Mesenchymal stem cell (in vitro differentiated cells and primary cell): Measurements from ENCODE around the gene DTD1.

Source experiments
- DNase-seq: peaks from one replicate; pipeline ENCODE4 v3.0.0-alpha.2; 2013
- H2AFZ ChIP-seq: one replicate; pipeline ENCODE4 v1.6.1; 2013; ENCODE audit warnings: low read depth, mild to moderate bottlenecking, control low read depth, inconsistent platforms, low read length, moderate library complexity
- H2AK5ac ChIP-seq: 2 replicates; pipeline ENCODE4 v1.6.1; 2013; ENCODE audit warnings: low read length, moderate library complexity, mild to moderate bottlenecking, inconsistent platforms; ENCODE audit not compliant: severe bottlenecking
- H2BK120ac ChIP-seq: one replicate; pipeline ENCODE4 v1.6.1; 2013; ENCODE audit warnings: low read depth, mild to moderate bottlenecking, inconsistent platforms, low read length, moderate library complexity
- H2BK12ac ChIP-seq, 2 experiments: one replicate each; pipeline ENCODE4 v1.6.1; 2013; ENCODE audit warnings: inconsistent platforms in 2 of 2, low read length in 2 of 2, mild to moderate bottlenecking in 2 of 2, moderate library complexity in 2 of 2, control low read depth in 1 of 2
- H2BK15ac ChIP-seq: one replicate; pipeline ENCODE4 v1.6.1; 2013; ENCODE audit warnings: mild to moderate bottlenecking, low read depth, inconsistent platforms; ENCODE audit not compliant: poor library complexity, severe bottlenecking
- H2BK5ac ChIP-seq: 2 replicates; pipeline ENCODE4 v1.6.1; 2013; ENCODE audit warnings: low read depth, mild to moderate bottlenecking, low read length, control low read depth, inconsistent platforms; ENCODE audit not compliant: poor library complexity, severe bottlenecking
- H3K14ac ChIP-seq, 2 experiments: one replicate each; pipeline ENCODE4 v1.6.1; 2013; ENCODE audit warnings: inconsistent platforms in 2 of 2, low read length in 2 of 2, control low read depth in 1 of 2, mild to moderate bottlenecking in 1 of 2, moderate library complexity in 1 of 2
- H3K18ac ChIP-seq, 2 experiments: one replicate each; pipeline ENCODE4 v1.6.1; 2013; ENCODE audit warnings: inconsistent platforms in 2 of 2, low read length in 2 of 2, control low read depth in 1 of 2, low read depth in 1 of 2, mild to moderate bottlenecking in 1 of 2
- H3K23ac ChIP-seq, 2 experiments: one replicate each; pipeline ENCODE4 v1.6.1; 2013; ENCODE audit warnings: inconsistent platforms in 2 of 2, low read length in 2 of 2, mild to moderate bottlenecking in 2 of 2, moderate library complexity in 2 of 2, control low read depth in 1 of 2
- H3K27ac ChIP-seq: 2 replicates; pipeline ENCODE4 v1.5.1; 2013; ENCODE audit warnings: mild to moderate bottlenecking, moderate library complexity, low read length, control low read depth, inconsistent platforms; ENCODE audit not compliant: poor library complexity, severe bottlenecking
- H3K27me3 ChIP-seq, 2 experiments: 2 replicates each; pipeline versions ENCODE4 v1.6.1 to v1.7.0; 2013; ENCODE audit warnings: low read length in 2 of 2, mild to moderate bottlenecking in 2 of 2, moderate library complexity in 2 of 2, control low read depth in 1 of 2, inconsistent platforms in 1 of 2; ENCODE audit not compliant: control insufficient read depth in 1 of 2, insufficient read depth in 1 of 2
- H3K36me3 ChIP-seq, 2 experiments: 2 replicates each; pipeline versions ENCODE4 v1.6.1 to v1.7.0; 2013; ENCODE audit warnings: low read length in 2 of 2, control low read depth in 1 of 2, inconsistent platforms in 1 of 2, low read depth in 1 of 2, mild to moderate bottlenecking in 1 of 2; ENCODE audit not compliant: insufficient read depth in 2 of 2, control insufficient read depth in 1 of 2
- H3K4ac ChIP-seq, 2 experiments: one replicate each; pipeline ENCODE4 v1.6.1; 2013; ENCODE audit warnings: inconsistent platforms in 2 of 2, low read length in 2 of 2, mild to moderate bottlenecking in 2 of 2, moderate library complexity in 2 of 2, control low read depth in 1 of 2, low read depth in 1 of 2
- H3K4me1 ChIP-seq: 2 replicates; pipeline ENCODE4 v1.6.1; 2013; ENCODE audit warnings: low read depth, low read length, control low read depth; ENCODE audit not compliant: control insufficient read depth, insufficient read depth
- H3K4me2 ChIP-seq: 2 replicates; pipeline ENCODE4 v1.6.1; 2013; ENCODE audit warnings: low read length, mild to moderate bottlenecking, inconsistent platforms; ENCODE audit not compliant: poor library complexity, severe bottlenecking
- H3K4me3 ChIP-seq, 2 experiments: 2 replicates each; pipeline versions ENCODE4 v1.5.1 to v1.7.0; 2013; ENCODE audit warnings: low read length in 2 of 2, mild to moderate bottlenecking in 2 of 2, control low read depth in 1 of 2, low read depth in 1 of 2; ENCODE audit not compliant: insufficient read depth in 1 of 2
- H3K79me1 ChIP-seq: replicated peaks from 2 replicates; pipeline ENCODE4 v1.6.1; 2013; ENCODE audit warnings: mild to moderate bottlenecking, control low read depth, low read length, inconsistent platforms; ENCODE audit not compliant: poor library complexity, severe bottlenecking
- H3K9ac ChIP-seq: 2 replicates; pipeline ENCODE4 v1.7.0; 2013; ENCODE audit warnings: mild to moderate bottlenecking, low read length, moderate library complexity
- H3K9me3 ChIP-seq: 2 replicates; pipeline ENCODE4 v1.7.0; 2013; ENCODE audit warnings: mild to moderate bottlenecking, low read length; ENCODE audit not compliant: control insufficient read depth
- H4K8ac ChIP-seq: one replicate; pipeline ENCODE4 v1.6.1; 2013; ENCODE audit warnings: inconsistent platforms, mild to moderate bottlenecking, low read length, moderate library complexity
- H4K91ac ChIP-seq: one replicate; pipeline ENCODE4 v1.6.1; 2013; ENCODE audit warnings: mild to moderate bottlenecking, low read length, inconsistent platforms
- WGBS: methylation state at CpG from one replicate; pipeline ENCODE4 v1.1.7; 2013; ENCODE audit warnings: mixed read lengths; 5-methylcytosine and 5-hydroxymethylcytosine counted together

Gene DTD1

DNA sequence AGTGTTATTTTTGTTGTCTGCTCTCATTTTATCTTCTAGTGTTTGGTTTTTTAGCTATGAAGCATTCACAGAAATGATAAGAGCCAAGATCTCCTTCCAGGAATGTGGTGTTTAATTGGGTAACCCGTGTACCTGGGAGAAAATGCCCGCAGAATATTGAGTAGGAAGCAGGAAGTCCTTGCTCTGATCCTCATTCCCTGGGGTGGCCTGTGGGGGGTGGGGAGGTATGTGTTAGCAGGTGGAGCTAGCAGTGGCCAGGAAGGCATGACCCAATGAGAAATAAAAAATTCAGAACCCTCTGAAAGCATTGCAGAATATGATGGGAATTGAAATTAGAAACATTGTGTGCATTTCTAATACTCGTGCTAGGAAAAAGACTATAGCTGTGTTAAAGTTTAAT is 100.8 kb downstream of the DTD1 start:
- H3K23ac ChIP-seq = no peak overlapping the region
- H4K91ac ChIP-seq = no peak overlapping the region
- no peaks in the 10 kb centered on the region for H3K9me3 ChIP-seq
- peaks cover 14% of the 10 kb centered on the region for H3K79me1 ChIP-seq
- no peak for DNase-seq
- H3K4me3 ChIP-seq = no peak overlapping the region
- no peaks in the 10 kb centered on the region for H3K27me3 ChIP-seq
- no peak overlapping the region for H3K4me2 ChIP-seq
- H2BK12ac ChIP-seq = no peak overlapping the region
- no peak overlapping the region for H3K4ac ChIP-seq
- H2BK120ac ChIP-seq = no peak overlapping the region
- H2BK5ac ChIP-seq = no peak overlapping the region
- H4K8ac ChIP-seq = no peak overlapping the region
- H3K4me1 ChIP-seq = no peaks in the 10 kb centered on the region
- H3K36me3 ChIP-seq = no peaks in the 10 kb centered on the region
- H3K27ac ChIP-seq = no peak overlapping the region
- H3K18ac ChIP-seq = no peak overlapping the region
- WGBS = 78% methylated on average over 3 of the region's 3 CpGs
- no peak overlapping the region for H3K9ac ChIP-seq
- H2AFZ ChIP-seq = no peak overlapping the region
- H2AK5ac ChIP-seq = no peak overlapping the region
- no peak overlapping the region for H2BK15ac ChIP-seq
- H3K14ac ChIP-seq = no peak overlapping the region

DNA sequence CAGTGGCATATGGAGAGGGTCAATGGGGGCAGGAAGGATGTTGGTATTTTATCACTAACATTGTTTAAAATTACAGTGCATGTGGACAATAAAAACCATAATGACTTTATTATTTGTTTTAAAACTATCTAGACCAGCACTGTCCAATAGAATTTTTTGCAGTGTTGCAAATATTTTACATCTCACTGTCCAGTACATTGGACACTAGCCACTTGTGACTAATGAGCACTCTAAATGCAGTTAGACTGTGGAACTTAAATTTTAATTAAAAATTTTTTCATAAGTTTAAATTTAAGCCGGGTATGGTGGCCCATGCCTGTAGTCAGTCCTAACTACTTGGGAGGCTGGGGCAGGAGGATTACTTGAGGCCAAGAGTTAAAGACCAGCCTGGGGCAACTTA is 101.7 kb downstream of the DTD1 start:
- no CpG with 5 or more reads among the region's 1 CpG for WGBS

DNA sequence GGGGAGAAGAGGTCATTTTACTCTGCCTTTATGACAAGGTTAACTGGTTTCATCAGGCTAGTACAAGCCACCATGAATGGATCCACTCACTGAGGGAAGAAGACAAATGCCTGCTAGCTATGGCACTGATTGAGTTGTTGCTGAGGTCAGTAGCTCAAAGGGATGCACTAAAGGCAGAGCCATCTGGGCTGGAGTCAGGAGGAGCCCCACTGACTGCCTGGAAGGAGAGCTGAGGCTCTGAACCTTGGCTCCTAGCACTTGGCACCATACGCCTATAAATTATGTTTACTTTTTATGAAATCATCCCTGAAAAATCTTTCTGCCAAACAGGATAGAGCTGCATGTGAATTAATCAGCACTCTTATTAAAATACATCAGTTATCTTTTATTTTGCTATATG is 104.6 kb downstream of the DTD1 start:
- Histone ChIP-seq H3K9ac (no peak overlapping the region), H3K27me3 (no peaks in the 10 kb centered on the region), H2BK5ac (no peak overlapping the region), H2AK5ac (no peak overlapping the region), H2BK12ac (no peak overlapping the region), H3K4me3 (no peak overlapping the region), H3K14ac (no peak overlapping the region), H3K79me1 (peaks cover 7% of the 10 kb centered on the region), H2AFZ (no peak overlapping the region), H3K18ac (no peak overlapping the region), H4K91ac (no peak overlapping the region), H3K23ac (no peak overlapping the region), H3K4me2 (no peak overlapping the region), H4K8ac (no peak overlapping the region), H3K4ac (no peak overlapping the region), H3K4me1 (no peaks in the 10 kb centered on the region), H3K27ac (no peak overlapping the region), H2BK120ac (no peak overlapping the region), H3K36me3 (no peaks in the 10 kb centered on the region), H3K9me3 (no peaks in the 10 kb centered on the region), H2BK15ac (no peak overlapping the region)
- no peak for DNase-seq
- 88% methylated on average over 1 of the region's 1 CpG for WGBS

More for the DNA sequence above, 101.7 kb downstream of the DTD1 start:
- Histone ChIP-seq H3K23ac (no peak overlapping the region), H3K27me3 (no peaks in the 10 kb centered on the region), H2AK5ac (no peak overlapping the region), H3K4me1 (no peaks in the 10 kb centered on the region), H3K4ac (no peak overlapping the region), H4K8ac (no peak overlapping the region), H3K4me2 (no peak overlapping the region), H3K9me3 (no peaks in the 10 kb centered on the region), H3K14ac (no peak overlapping the region), H3K27ac (no peak overlapping the region), H2BK5ac (no peak overlapping the region), H3K18ac (no peak overlapping the region), H2BK15ac (no peak overlapping the region), H2BK120ac (no peak overlapping the region), H3K36me3 (no peaks in the 10 kb centered on the region), H3K79me1 (peaks cover 10% of the 10 kb centered on the region), H3K4me3 (no peak overlapping the region), H2AFZ (no peak overlapping the region), H4K91ac (no peak overlapping the region), H3K9ac (no peak overlapping the region), H2BK12ac (no peak overlapping the region)
- DNase-seq = no peak

DNA sequence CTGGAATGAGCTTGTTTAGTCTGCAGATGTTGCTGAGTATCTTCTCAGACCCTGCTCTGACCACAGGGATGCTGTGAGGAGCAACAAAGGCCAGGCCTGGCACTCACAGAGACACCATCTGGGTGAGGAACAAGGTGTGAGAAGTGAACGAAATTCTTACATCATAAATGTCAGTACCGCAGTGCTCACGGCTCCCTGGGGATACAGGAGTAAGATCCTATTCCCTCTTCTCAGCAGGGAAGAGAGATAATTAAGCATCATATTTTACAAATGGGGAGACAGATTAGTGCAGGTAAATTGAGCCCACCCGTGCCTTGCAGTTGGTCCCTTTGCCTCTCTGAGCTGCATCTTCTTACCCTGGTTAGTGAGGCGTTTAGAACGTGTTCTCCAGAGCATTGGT is 106.2 kb downstream of the DTD1 start:
- H4K8ac ChIP-seq = no peak overlapping the region
- H3K79me1 ChIP-seq = peaks cover 2% of the 10 kb centered on the region
- H3K27ac ChIP-seq = no peak overlapping the region
- H2AFZ ChIP-seq = no peak overlapping the region
- no peak overlapping the region for H2AK5ac ChIP-seq
- no peak overlapping the region for H2BK120ac ChIP-seq
- no peak overlapping the region for H2BK5ac ChIP-seq
- no peaks in the 10 kb centered on the region for H3K36me3 ChIP-seq
- H3K14ac ChIP-seq = no peak overlapping the region
- H3K4me1 ChIP-seq = no peaks in the 10 kb centered on the region
- H2BK15ac ChIP-seq = no peak overlapping the region
- no peak overlapping the region for H2BK12ac ChIP-seq
- H3K4ac ChIP-seq = no peak overlapping the region
- DNase-seq = no peak
- no peaks in the 10 kb centered on the region for H3K9me3 ChIP-seq
- H3K18ac ChIP-seq = no peak overlapping the region
- H3K9ac ChIP-seq = no peak overlapping the region
- H4K91ac ChIP-seq = no peak overlapping the region
- no peaks in the 10 kb centered on the region for H3K27me3 ChIP-seq
- H3K23ac ChIP-seq = no peak overlapping the region
- H3K4me2 ChIP-seq = no peak overlapping the region
- H3K4me3 ChIP-seq = no peak overlapping the region
- WGBS = 97% methylated on average over 4 of the region's 6 CpGs
